HCT116 (cell line): ENCODE results near the gene TNC. TPM values are rescaled to one million over a fixed set of nuclear protein-coding genes. Genes with fewer than 3 reads are reported as not detected.

Experiments
- ATAC-seq: fragments of 200-7000 bp; cut with Tn5 transposase; 2 replicates; pipeline ENCODE4 v1.9.1; 2020; ENCODE audit warnings: mild to moderate bottlenecking, moderate library complexity
- Bru-seq: library from RNA; stranded (reverse); fragments of 400-500 nt; gene quantifications from one replicate; lab custom pipeline; 2021; lab: Mats Ljungman, UMichigan
- BruChase-seq, 2 experiments: library from RNA; stranded (reverse); fragments of 400-500 nt; gene quantifications; one replicate each; lab custom pipeline; 2021; lab: Mats Ljungman, UMichigan
- BruUV-seq: library from RNA; stranded (reverse); fragments of 400-500 nt; replicated peaks from 2 replicates; lab custom pipeline; 2021; lab: Mats Ljungman, UMichigan
- CTCF ChIA-PET: fragments of 300-600 bp; sonication (Branson Sonifier 250); formaldehyde crosslinking; loops from one replicate; lab custom pipeline; 2021; ENCODE audit warnings: antibody characterized with exemption; lab: Charles Lee
- POLR2A ChIA-PET: fragments of 300-600, 350-600 bp; sonication (Branson Sonifier 250); formaldehyde crosslinking; loops from one replicate; lab custom pipeline; 2021; ENCODE audit warnings: antibody characterized with exemption; lab: Charles Lee
- RAD21 ChIA-PET, 2 experiments: fragments of 300-600 bp; sonication (Branson Sonifier 250); formaldehyde crosslinking; loops; one replicate each; lab custom pipeline; 2023; ENCODE audit warnings: low total read pairs in 2 of 2; ENCODE audit not compliant: uncharacterized antibody in 2 of 2, unreplicated experiment in 2 of 2, low non-redundant PET in 1 of 2; lab: Charles Lee
- DNase-seq: peaks from one replicate; pipeline ENCODE4 v3.0.0-alpha.2; 2010; ENCODE audit warnings: low read depth, low spot score
- H2AFZ ChIP-seq: fragments of 200-600 bp; shearing (Covaris generic), sonication (generic); 2 replicates; pipeline ENCODE4 v1.6.1; 2017; ENCODE audit warnings: low read depth, mixed run types, mixed read lengths, antibody characterized with exemption, low read length; ENCODE audit not compliant: poor library complexity, severe bottlenecking
- H3K27ac ChIP-seq: 2 replicates; pipeline ENCODE4 v1.5.1; 2012; ENCODE audit warnings: low read depth, low read length
- H3K27me3 ChIP-seq: fragments of 200-600 bp; sonication (generic); 2 replicates; pipeline ENCODE4 v1.6.1; 2016; ENCODE audit warnings: mixed run types, low read length, mixed read lengths; ENCODE audit not compliant: insufficient read depth
- H3K36me3 ChIP-seq, 2 experiments: fragments of 200-500 bp in 1 of 2; fragments of 200-600 bp in 1 of 2; sonication (Bioruptor generic) in 1 of 2; sonication (generic) in 1 of 2; 2 replicates each; pipeline versions ENCODE4 v1.5.1 to v1.6.1; 2014 to 2016; ENCODE audit warnings: low read length in 2 of 2, inconsistent platforms in 1 of 2, mixed read lengths in 1 of 2, mixed run types in 1 of 2; ENCODE audit not compliant: insufficient read depth in 2 of 2, control insufficient read depth in 1 of 2
- H3K4me1 ChIP-seq, 2 experiments: fragments of 200-600 bp in 1 of 2; sonication (generic) in 1 of 2; 2 replicates each; pipeline versions ENCODE4 v1.5.1 to v1.6.1; 2012 to 2017; ENCODE audit warnings: low read length in 2 of 2, inconsistent platforms in 1 of 2, mild to moderate bottlenecking in 1 of 2, mixed read lengths in 1 of 2, mixed run types in 1 of 2, moderate library complexity in 1 of 2; ENCODE audit not compliant: insufficient read depth in 2 of 2, control insufficient read depth in 1 of 2
- H3K4me2 ChIP-seq: fragments of 200-600 bp; sonication (generic); 2 replicates; pipeline ENCODE4 v1.6.1; 2017; ENCODE audit warnings: mixed run types, low read length, mixed read lengths
- H3K4me3 ChIP-seq, 2 experiments: fragments of 200-600 bp in 1 of 2; sonication (generic) in 1 of 2; replicated peaks in 1 of 2; 2 replicates each; pipeline ENCODE4 v1.5.1; 2011 to 2016; ENCODE audit warnings: low read length in 2 of 2, control low read depth in 1 of 2, low read depth in 1 of 2, mild to moderate bottlenecking in 1 of 2, mixed read lengths in 1 of 2, mixed run types in 1 of 2
- H3K79me2 ChIP-seq: fragments of 200-600 bp; sonication (generic); 2 replicates; pipeline ENCODE4 v1.6.1; 2017; ENCODE audit warnings: mild to moderate bottlenecking, mixed run types, low read length, moderate library complexity, mixed read lengths; ENCODE audit not compliant: insufficient read depth
- H3K9ac ChIP-seq: fragments of 200-600 bp; sonication (generic); 2 replicates; pipeline ENCODE4 v1.6.1; 2016; ENCODE audit warnings: low read length, mixed read lengths
- H3K9me2 ChIP-seq: fragments of 200-600 bp; sonication (generic), shearing (Covaris generic); 2 replicates; pipeline ENCODE4 v1.6.1; 2017; ENCODE audit warnings: mixed run types, mild to moderate bottlenecking, moderate library complexity; ENCODE audit not compliant: insufficient read depth
- H3K9me3 ChIP-seq, 2 experiments: fragments of 200-500 bp in 1 of 2; fragments of 200-600 bp in 1 of 2; sonication (Bioruptor generic) in 1 of 2; sonication (generic) in 1 of 2; 2 replicates each; pipeline ENCODE4 v1.6.1; 2014 to 2017; ENCODE audit warnings: low read length in 2 of 2, mixed read lengths in 2 of 2, inconsistent platforms in 1 of 2, low read depth in 1 of 2, mild to moderate bottlenecking in 1 of 2, mixed run types in 1 of 2, moderate library complexity in 1 of 2; ENCODE audit not compliant: control insufficient read depth in 1 of 2, insufficient read depth in 1 of 2
- H4K20me1 ChIP-seq: fragments of 200-600 bp; sonication (generic), shearing (Covaris generic); 2 replicates; pipeline ENCODE4 v1.6.1; 2017; ENCODE audit warnings: mixed run types, mild to moderate bottlenecking, moderate library complexity; ENCODE audit not compliant: insufficient read depth
- ATF3 ChIP-seq: IDR thresholded peaks from 2 replicates; pipeline ENCODE4 v1.6.1; 2012
- CBX3 ChIP-seq: IDR thresholded peaks from 2 replicates; pipeline ENCODE4 v1.6.1; 2012; ENCODE audit warnings: low read depth
- EGR1 ChIP-seq: IDR thresholded peaks from 2 replicates; pipeline ENCODE4 v1.6.1; 2012; ENCODE audit warnings: low read depth
- EZH2phosphoT487 ChIP-seq: fragments of 200-600 bp; IDR thresholded peaks from 2 replicates; pipeline ENCODE4 v1.6.1; 2018; ENCODE audit warnings: antibody characterized with exemption, borderline replicate concordance
- JUND ChIP-seq: IDR thresholded peaks from 2 replicates; pipeline ENCODE4 v1.6.1; 2012
- POLR2A ChIP-seq: IDR thresholded peaks from 2 replicates; pipeline ENCODE4 v1.7.0; 2011; ENCODE audit warnings: borderline replicate concordance; ENCODE audit not compliant: insufficient read depth, insufficient read length; ENCODE audit errors: extremely low read depth
- POLR2AphosphoS5 ChIP-seq: IDR thresholded peaks from 2 replicates; pipeline ENCODE4 v1.6.1; 2011; ENCODE audit warnings: mild to moderate bottlenecking, low read depth, low read length, moderate library complexity
- RAD21 ChIP-seq: IDR thresholded peaks from 2 replicates; pipeline ENCODE4 v1.6.1; 2012; ENCODE audit warnings: low read depth, mild to moderate bottlenecking
- REST ChIP-seq: IDR thresholded peaks from 2 replicates; pipeline ENCODE4 v1.6.1; 2012; ENCODE audit warnings: low read depth
- SP1 ChIP-seq: IDR thresholded peaks from 2 replicates; pipeline ENCODE4 v1.6.1; 2012; ENCODE audit warnings: low read depth
- SRF ChIP-seq: IDR thresholded peaks from 2 replicates; pipeline ENCODE4 v1.6.1; 2012; ENCODE audit warnings: low read depth
- TCF7L2 ChIP-seq: IDR thresholded peaks from 2 replicates; pipeline ENCODE4 v1.7.0; 2011; ENCODE audit warnings: borderline replicate concordance, inconsistent platforms; ENCODE audit not compliant: insufficient read depth, insufficient read length; ENCODE audit errors: extremely low read depth
- YY1 ChIP-seq: IDR thresholded peaks from 2 replicates; pipeline ENCODE4 v1.6.1; 2011; ENCODE audit warnings: low read length, low read depth, moderate library complexity, mild to moderate bottlenecking; ENCODE audit not compliant: insufficient replicate concordance; ENCODE audit errors: extremely low read depth
- ZFX ChIP-seq: fragments of 450-650 bp; IDR thresholded peaks from 2 replicates; pipeline ENCODE4 v1.6.1; 2017
- intact Hi-C: fragments of 100-400 bp; cut with micrococcal nuclease; formaldehyde crosslinking; loops from 2 replicates; pipeline ENCODE4 v1.10.0; 2022
- long read RNA-seq: library from polyadenylated mRNA; unstranded; transcript quantifications from one replicate; pipeline ENCODE4 v2.0.0, GENCODE V29; 2021; ENCODE audit not compliant: unreplicated experiment
- polyA plus RNA-seq: library from polyadenylated mRNA; unstranded; fragments of >200 nt; gene quantifications from 2 replicates; pipeline ENCODE4 v1.2.1, GENCODE V29; 2012; ENCODE audit warnings: missing spikeins
- total RNA-seq: library from RNA; stranded (reverse); gene quantifications from one replicate; pipeline ENCODE4 v1.2.1, GENCODE V29; 2021; ENCODE audit not compliant: unreplicated experiment

The TNC gene
- total RNA-seq (0.49 TPM), Bru-seq, nascent RNA (percentile 14 among the genes with signal in this experiment), BruChase-seq, experiment 1, labeled RNA remaining after a 6-hour chase (percentile 17 among the genes with signal in this experiment), BruChase-seq, experiment 2, labeled RNA remaining after a 2-hour chase (percentile 10 among the genes with signal in this experiment)
- 0.61 and 0.62 TPM in 2 replicates for polyA plus RNA-seq
- long read RNA-seq = 0 reads

- ATAC-seq = peak; percentile 81
- peak within 1 kb of the TSS; percentile 75 for H2AFZ ChIP-seq
These were observed at the start of gene TNC for GRCh38 chr9:115117999-115118878. TSS of gene TNC (minus strand) at chr9:115118157. CDS start at chr9:115091018, 27,139 bp downstream.

GRCh38 chr9:115167175-115167574 lies 49.2 kb upstream of the TNC start:
- ATAC-seq (no peak), DNase-seq (no peak)
- no peak overlapping the region for H2AFZ ChIP-seq
- peak overlapping the region; percentile 35 for H3K4me2 ChIP-seq
- H3K27ac ChIP-seq = no peak overlapping the region
- peaks cover 27 to 53% of the 10 kb centered on the region in 2 experiments for H3K4me1 ChIP-seq
- no TSS peak for BruUV-seq
- TF ChIP-seq SP1 = no peak
- TF ChIP-seq POLR2AphosphoS5 = no peak
- no peak for TF ChIP-seq ATF3
- TF ChIP-seq REST = no peak
- no peak for TF ChIP-seq POLR2A
- no peak for TF ChIP-seq ZFX
- no peak for TF ChIP-seq YY1
- TF ChIP-seq SRF = no peak
- TF ChIP-seq CBX3 = no peak
- no peak for TF ChIP-seq TCF7L2
- no peak for TF ChIP-seq EZH2phosphoT487
- TF ChIP-seq EGR1 = no peak
- TF ChIP-seq RAD21 = no peak
- no peak for TF ChIP-seq JUND
- H3K36me3 ChIP-seq = no peaks in the 10 kb centered on the region
- POLR2A ChIA-PET = no interaction called here
- no peaks in the 10 kb centered on the region for H3K27me3 ChIP-seq
- H3K9me3 ChIP-seq = no peaks in the 10 kb centered on the region
- H3K9me2 ChIP-seq = no peaks in the 10 kb centered on the region
- no peak overlapping the region for H3K9ac ChIP-seq
- CTCF ChIA-PET = no interaction called here
- RAD21 ChIA-PET = interaction anchor here in 1 of 2 experiments (0.6 kb wide), 1 partner anchor 258 kb away, joined by 3 read pairs; no protein-coding TSS in a partner anchor
- no peak overlapping the region for H3K4me3 ChIP-seq
- intact Hi-C loops = no loop called here
- H3K79me2 ChIP-seq = no peaks in the 10 kb centered on the region
- H4K20me1 ChIP-seq = no peaks in the 10 kb centered on the region

More at GRCh38 chr9:115117999-115118878, at the start of gene TNC:
- ChIA-PET POLR2A (interaction anchor here (0.6 kb wide), 1 partner anchor 890 kb away, joined by 4 read pairs; no protein-coding TSS in a partner anchor), RAD21 (no interaction called here), CTCF (interaction anchor here (0.6 kb wide), 1 partner anchor 437 kb away, joined by 4 read pairs; no protein-coding TSS in a partner anchor)
- Histone ChIP-seq H3K79me2 (no peaks in the 10 kb centered on the region), H3K4me2 (peak within 1 kb of the TSS; percentile 68), H3K9me3 (no peaks in the 10 kb centered on the region), H3K4me1 (peaks cover 8 to 18% of the 10 kb centered on the region in 2 experiments; a peak in 3 of 4 replicates), H3K27ac (no peak within 1 kb of the TSS; the same call in 1 of the 2 replicates), H3K4me3 (peak within 1 kb of the TSS; percentile 23 to 46), H3K9ac (no peak within 1 kb of the TSS), H3K36me3 (no peaks in the 10 kb centered on the region), H3K9me2 (no peaks in the 10 kb centered on the region), H3K27me3 (peaks cover 88% of the 10 kb centered on the region), H4K20me1 (no peaks in the 10 kb centered on the region)
- DNase-seq = peak; percentile 19
- TF ChIP-seq TCF7L2 (no peak), EZH2phosphoT487 (peak; percentile 45; the same call in 1 of the 2 replicates)
- intact Hi-C loops = no loop called here
- no TSS peak for BruUV-seq
